ENCODE results near the gene DCTN4. TPM values are rescaled to one million over a fixed set of nuclear protein-coding genes. Genes with fewer than 3 reads are reported as not detected.

Gene DCTN4
- total RNA-seq, 1 experiment from 2014 or later: 66.8 TPM

GRCh38 chr5:150661086-150661485, 97.7 kb downstream of the DCTN4 start, which contains the start of gene MYOZ3:
MYOZ3 (plus strand) TSS chr5:150661251; CDS start chr5:150662942, 1,691 bp downstream.
- CTCF ChIA-PET: no interaction called here
- H3K27ac ChIP-seq (ENCODE audit: low read length): no peak within 1 kb of the TSS
- no peak for ATAC-seq

GRCh38 chr5:150660108-150660831, 98.5 kb downstream of the DCTN4 start:
- Histone ChIP-seq H3K27me3 (ENCODE audit: control insufficient read depth, insufficient read depth, low read length) (no peaks in the 10 kb centered on the region), H3K4me1 (ENCODE audit: control insufficient read depth, insufficient read depth, low read length) (peaks cover 9% of the 10 kb centered on the region; the same call in 1 of the 2 replicates), H3K9me3 (ENCODE audit: control insufficient read depth, insufficient read depth, low read depth, low read length) (no peaks in the 10 kb centered on the region), H3K36me3 (ENCODE audit: control insufficient read depth, insufficient read depth, low read length) (no peaks in the 10 kb centered on the region), H3K4me3 (ENCODE audit: low read depth in 2 of 2, low read length in 2 of 2) (no peak overlapping the region), H3K27ac (ENCODE audit: low read length) (no peak overlapping the region)
- TF ChIP-seq CTCF (IDR thresholded peaks at IDR 0.05) (no peak), REST (IDR thresholded peaks at IDR 0.05; ENCODE audit: insufficient read depth in 1 of 2, low read depth in 2 of 2, low read length in 1 of 2) (no peak), POLR2AphosphoS5 (IDR thresholded peaks at IDR 0.05; ENCODE audit: low read depth, low read length) (no peak), TCF7L2 (IDR thresholded peaks at IDR 0.05; ENCODE audit: low read depth, low read length) (no peak), SIN3A (IDR thresholded peaks at IDR 0.05; ENCODE audit: borderline replicate concordance, insufficient read depth, low read depth, low read length) (no peak)
- DNase-seq (ENCODE audit: low read depth, low spot score): no peak
- intact Hi-C loops (cut with micrococcal nuclease; ENCODE audit: unreplicated experiment) (no loop called here), in situ Hi-C loops (cut with HindIII; ENCODE audit: low pct_unique_long_range_greater_than_20kb, low sequenced_read_pairs) (no loop called here)
- BruUV-seq (replicated peaks): no TSS peak
- ChIA-PET POLR2A (interaction anchor here (0.5 kb wide), 1 partner anchor 16 kb away, joined by 6 read pairs; no protein-coding TSS in a partner anchor), CTCF (interaction anchor here (1.3 kb wide), 1 partner anchor 100 kb away, joined by 4 read pairs; no protein-coding TSS in a partner anchor)
- no peak for ATAC-seq

More at GRCh38 chr5:150661086-150661485, 97.7 kb downstream of the DCTN4 start, which contains the start of gene MYOZ3:
- no peaks in the 10 kb centered on the region for H3K9me3 ChIP-seq (ENCODE audit: control insufficient read depth, insufficient read depth, low read depth, low read length)
- no peak within 1 kb of the TSS for H3K4me3 ChIP-seq (ENCODE audit: low read depth in 2 of 2, low read length in 2 of 2)
- in situ Hi-C loops (cut with HindIII; ENCODE audit: low pct_unique_long_range_greater_than_20kb, low sequenced_read_pairs) (no loop called here), intact Hi-C loops (cut with micrococcal nuclease; ENCODE audit: unreplicated experiment) (no loop called here)
- H3K36me3 ChIP-seq (ENCODE audit: control insufficient read depth, insufficient read depth, low read length): no peaks in the 10 kb centered on the region
- TF ChIP-seq CTCF (IDR thresholded peaks at IDR 0.05): no peak
- no peak for TF ChIP-seq POLR2AphosphoS5 (IDR thresholded peaks at IDR 0.05; ENCODE audit: low read depth, low read length)
- TF ChIP-seq SIN3A (IDR thresholded peaks at IDR 0.05; ENCODE audit: borderline replicate concordance, insufficient read depth, low read depth, low read length): no peak
- TF ChIP-seq REST (IDR thresholded peaks at IDR 0.05; ENCODE audit: insufficient read depth in 1 of 2, low read depth in 2 of 2, low read length in 1 of 2): no peak
- H3K27me3 ChIP-seq (ENCODE audit: control insufficient read depth, insufficient read depth, low read length): no peaks in the 10 kb centered on the region
- DNase-seq (ENCODE audit: low read depth, low spot score): no peak
- POLR2A ChIA-PET: interaction anchor here (0.5 kb wide), 1 partner anchor 17 kb away, joined by 6 read pairs; no protein-coding TSS in a partner anchor
- peaks cover 9% of the 10 kb centered on the region; the same call in 1 of the 2 replicates for H3K4me1 ChIP-seq (ENCODE audit: control insufficient read depth, insufficient read depth, low read length)
- no TSS peak for BruUV-seq (replicated peaks)

Measured in Panc1 (cell line).